ENCODE data around the gene SLC2A4RG. TPM values are rescaled to one million over a fixed set of nuclear protein-coding genes. Genes with fewer than 3 reads are reported as not detected.
A peak's percentile ranks its signal among the peaks of the same experiment; 100 is the strongest.

The SLC2A4RG gene
- total and polyA plus RNA-seq, 2 of the 13 experiments (the other 11 are each of a cell fraction or from before 2014, with no cell fraction given) = 91.4 to 95.9 TPM

DNA sequence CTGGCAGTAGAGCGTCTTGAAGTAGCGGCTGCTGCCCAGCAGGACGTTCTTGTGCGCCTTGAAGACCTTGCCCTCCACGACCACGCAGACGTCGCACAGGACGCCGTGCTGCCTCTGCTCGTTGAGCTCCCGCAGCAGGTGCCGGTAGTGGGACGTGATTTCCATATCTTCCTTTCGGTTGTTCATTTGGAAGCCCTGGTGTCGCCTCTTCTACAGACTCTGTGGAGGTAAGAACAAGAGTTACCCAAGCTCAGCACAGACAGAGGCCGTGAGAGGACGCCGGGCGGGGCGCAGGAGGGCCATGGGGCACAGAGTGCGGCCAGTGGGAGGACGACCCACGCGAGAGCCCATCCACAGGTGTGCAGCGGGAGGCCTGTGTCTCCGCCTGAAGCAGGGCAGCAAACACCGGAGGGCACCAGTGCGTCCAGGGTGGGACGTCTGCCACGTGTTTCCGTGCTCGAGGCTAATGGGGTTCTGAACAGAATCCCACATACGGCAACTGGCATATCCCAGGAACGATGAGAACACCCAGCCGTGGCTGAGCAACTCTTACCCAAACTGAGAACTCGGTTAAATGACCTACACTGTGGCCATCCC, 51.1 kb downstream of the SLC2A4RG start:
- Histone ChIP-seq H3K4me3 (replicated peaks in 1 of 3; ENCODE audit: insufficient read depth in 1 of 3, low read depth in 2 of 3, low read length in 3 of 3) (no peak overlapping the region), H3K36me3 (replicated peaks in 1 of 2; ENCODE audit: control insufficient read depth in 1 of 2, insufficient read depth in 2 of 2, low read length in 2 of 2) (no peaks in the 10 kb centered on the region), H3K9ac (ENCODE audit: insufficient read depth, low read depth, low read length) (no peak overlapping the region), H3K27me3 (ENCODE audit: control insufficient read depth in 1 of 2, insufficient read depth in 2 of 2, low read length in 2 of 2) (no peaks in the 10 kb centered on the region), H4K20me1 (ENCODE audit: insufficient read depth, low read length) (no peaks in the 10 kb centered on the region), H3K27ac (ENCODE audit: extremely low read length, insufficient read depth, low read length) (no peak overlapping the region), H3K4me1 (ENCODE audit: insufficient read depth, low read length) (peaks cover 53% of the 10 kb centered on the region), H2AFZ (ENCODE audit: low read length) (no peak overlapping the region), H3K4me2 (ENCODE audit: low read depth, low read length) (no peak overlapping the region), H3K79me2 (ENCODE audit: insufficient read depth, low read length) (no peaks in the 10 kb centered on the region), H3K9me3 (ENCODE audit: low read length) (no peaks in the 10 kb centered on the region)
- ATAC-seq (no peak), FAIRE-seq (no peak), DNase-seq (ENCODE audit: low spot score) (no peak)
- intact Hi-C loops (cut with micrococcal nuclease; ENCODE audit: unreplicated experiment) = no loop called here
- no TSS peak for BruUV-seq (replicated peaks)
- CTCF ChIA-PET (ENCODE audit: low intra/inter-chr PET ratio, low total read pairs) = no interaction called here
- in situ Hi-C loops (cut with HindIII; ENCODE audit: extremely low pct_ligation_motif_present, low pct_unique_long_range_greater_than_20kb) = no loop called here
- 93% methylated on average over 37 of the region's 37 CpGs for WGBS (ENCODE audit: low lambda C conversion rate)
- POLR2A ChIA-PET = no interaction called here
- TF ChIP-seq KAT2B (IDR thresholded peaks at IDR 0.05; ENCODE audit: borderline replicate concordance, low read depth, low read length) = no peak
- TF ChIP-seq, protein P1, sequence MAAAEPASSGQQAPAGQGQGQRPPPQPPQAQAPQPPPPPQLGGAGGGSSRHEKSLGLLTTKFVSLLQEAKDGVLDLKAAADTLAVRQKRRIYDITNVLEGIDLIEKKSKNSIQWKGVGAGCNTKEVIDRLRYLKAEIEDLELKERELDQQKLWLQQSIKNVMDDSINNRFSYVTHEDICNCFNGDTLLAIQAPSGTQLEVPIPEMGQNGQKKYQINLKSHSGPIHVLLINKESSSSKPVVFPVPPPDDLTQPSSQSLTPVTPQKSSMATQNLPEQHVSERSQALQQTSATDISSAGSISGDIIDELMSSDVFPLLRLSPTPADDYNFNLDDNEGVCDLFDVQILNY (CRISPR knock-in tag; conservative IDR thresholded peaks at IDR 0.05) = no peak
- TF ChIP-seq SOX13 (IDR thresholded peaks at IDR 0.05) = no peak
- TF ChIP-seq SOX13 (CRISPR knock-in tag; conservative IDR thresholded peaks at IDR 0.05 in 1 of 2, IDR thresholded peaks at IDR 0.05 in 1 of 2) = no peak
- TF ChIP-seq GTF3A (CRISPR knock-in tag; conservative IDR thresholded peaks at IDR 0.05) = no peak
- no peak for TF ChIP-seq BRD4 (CRISPR knock-in tag; IDR thresholded peaks at IDR 0.05)
- no peak for TF ChIP-seq ZFP37 (CRISPR knock-in tag; IDR thresholded peaks at IDR 0.05; ENCODE audit: borderline replicate concordance)
- no peak for TF ChIP-seq ZNF317 (CRISPR knock-in tag; IDR thresholded peaks at IDR 0.05)
- TF ChIP-seq, protein P2, sequence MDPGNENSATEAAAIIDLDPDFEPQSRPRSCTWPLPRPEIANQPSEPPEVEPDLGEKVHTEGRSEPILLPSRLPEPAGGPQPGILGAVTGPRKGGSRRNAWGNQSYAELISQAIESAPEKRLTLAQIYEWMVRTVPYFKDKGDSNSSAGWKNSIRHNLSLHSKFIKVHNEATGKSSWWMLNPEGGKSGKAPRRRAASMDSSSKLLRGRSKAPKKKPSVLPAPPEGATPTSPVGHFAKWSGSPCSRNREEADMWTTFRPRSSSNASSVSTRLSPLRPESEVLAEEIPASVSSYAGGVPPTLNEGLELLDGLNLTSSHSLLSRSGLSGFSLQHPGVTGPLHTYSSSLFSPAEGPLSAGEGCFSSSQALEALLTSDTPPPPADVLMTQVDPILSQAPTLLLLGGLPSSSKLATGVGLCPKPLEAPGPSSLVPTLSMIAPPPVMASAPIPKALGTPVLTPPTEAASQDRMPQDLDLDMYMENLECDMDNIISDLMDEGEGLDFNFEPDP (CRISPR knock-in tag; conservative IDR thresholded peaks at IDR 0.05) = no peak
- TF ChIP-seq SNAI1 (CRISPR knock-in tag; IDR thresholded peaks at IDR 0.05; ENCODE audit: borderline replicate concordance) = no peak
- TF ChIP-seq POLR2G (IDR thresholded peaks at IDR 0.05; ENCODE audit: low read depth, low read length) = no peak
- TF ChIP-seq MAFF (IDR thresholded peaks at IDR 0.05; ENCODE audit: low read depth, low read length) = no peak
- no peak for TF ChIP-seq ARID2 (CRISPR knock-in tag; IDR thresholded peaks at IDR 0.05; ENCODE audit: borderline replicate concordance)
- TF ChIP-seq, protein P3, sequence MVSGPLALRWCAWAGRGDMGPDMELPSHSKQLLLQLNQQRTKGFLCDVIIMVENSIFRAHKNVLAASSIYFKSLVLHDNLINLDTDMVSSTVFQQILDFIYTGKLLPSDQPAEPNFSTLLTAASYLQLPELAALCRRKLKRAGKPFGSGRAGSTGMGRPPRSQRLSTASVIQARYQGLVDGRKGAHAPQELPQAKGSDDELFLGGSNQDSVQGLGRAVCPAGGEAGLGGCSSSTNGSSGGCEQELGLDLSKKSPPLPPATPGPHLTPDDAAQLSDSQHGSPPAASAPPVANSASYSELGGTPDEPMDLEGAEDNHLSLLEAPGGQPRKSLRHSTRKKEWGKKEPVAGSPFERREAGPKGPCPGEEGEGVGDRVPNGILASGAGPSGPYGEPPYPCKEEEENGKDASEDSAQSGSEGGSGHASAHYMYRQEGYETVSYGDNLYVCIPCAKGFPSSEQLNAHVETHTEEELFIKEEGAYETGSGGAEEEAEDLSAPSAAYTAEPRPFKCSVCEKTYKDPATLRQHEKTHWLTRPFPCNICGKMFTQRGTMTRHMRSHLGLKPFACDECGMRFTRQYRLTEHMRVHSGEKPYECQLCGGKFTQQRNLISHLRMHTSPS (CRISPR knock-in tag; IDR thresholded peaks at IDR 0.05; ENCODE audit: low read depth) = no peak
- no peak for TF ChIP-seq ZNF746 (CRISPR knock-in tag; IDR thresholded peaks at IDR 0.05)
- TF ChIP-seq HMG20B (CRISPR knock-in tag; conservative IDR thresholded peaks at IDR 0.05) = no peak
- TF ChIP-seq, protein P4, sequence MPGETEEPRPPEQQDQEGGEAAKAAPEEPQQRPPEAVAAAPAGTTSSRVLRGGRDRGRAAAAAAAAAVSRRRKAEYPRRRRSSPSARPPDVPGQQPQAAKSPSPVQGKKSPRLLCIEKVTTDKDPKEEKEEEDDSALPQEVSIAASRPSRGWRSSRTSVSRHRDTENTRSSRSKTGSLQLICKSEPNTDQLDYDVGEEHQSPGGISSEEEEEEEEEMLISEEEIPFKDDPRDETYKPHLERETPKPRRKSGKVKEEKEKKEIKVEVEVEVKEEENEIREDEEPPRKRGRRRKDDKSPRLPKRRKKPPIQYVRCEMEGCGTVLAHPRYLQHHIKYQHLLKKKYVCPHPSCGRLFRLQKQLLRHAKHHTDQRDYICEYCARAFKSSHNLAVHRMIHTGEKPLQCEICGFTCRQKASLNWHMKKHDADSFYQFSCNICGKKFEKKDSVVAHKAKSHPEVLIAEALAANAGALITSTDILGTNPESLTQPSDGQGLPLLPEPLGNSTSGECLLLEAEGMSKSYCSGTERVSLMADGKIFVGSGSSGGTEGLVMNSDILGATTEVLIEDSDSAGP (CRISPR knock-in tag; IDR thresholded peaks at IDR 0.05; ENCODE audit: borderline replicate concordance) = no peak
- TF ChIP-seq ZNF562 (CRISPR knock-in tag; IDR thresholded peaks at IDR 0.05; ENCODE audit: borderline replicate concordance) = no peak
- no peak for TF ChIP-seq NKX3-1 (CRISPR knock-in tag; IDR thresholded peaks at IDR 0.05)
- TF ChIP-seq DNMT1 (CRISPR knock-in tag; IDR thresholded peaks at IDR 0.05) = peak; percentile 20; the same call in 1 of the 2 replicates
- no peak for TF ChIP-seq GATA4 (IDR thresholded peaks at IDR 0.05; ENCODE audit: borderline replicate concordance, low read depth)

Measured in HepG2 (cell line).